Large intestine (tissue), 3 donors: ENCODE data around the gene RTP3. TPM values are rescaled to one million over a fixed set of nuclear protein-coding genes. Genes with fewer than 3 reads are reported as not detected.
"Not testable (repeated sequence)": the region's sequence is repeated elsewhere in the genome, so short reads cannot be mapped to it uniquely, and the experiment has no call there.

Experiments used
- DNase-seq, 2 donors: peaks; one replicate each; pipeline versions ENCODE4 v3.0.0 to v3.0.0-alpha.2; 2013
- H3K27ac ChIP-seq: one replicate; pipeline ENCODE4 v1.5.1; 2013; ENCODE audit warnings: low read length
- H3K27me3 ChIP-seq: 2 replicates; pipeline ENCODE4 v1.6.1; 2013; ENCODE audit warnings: low read length; ENCODE audit not compliant: control insufficient read depth, insufficient read depth
- H3K36me3 ChIP-seq: 2 replicates; pipeline ENCODE4 v1.6.1; 2013; ENCODE audit warnings: low read length; ENCODE audit not compliant: control insufficient read depth, insufficient read depth
- H3K4me1 ChIP-seq: one replicate; pipeline ENCODE4 v1.6.1; 2013; ENCODE audit warnings: low read length; ENCODE audit not compliant: control insufficient read depth, insufficient read depth
- H3K4me3 ChIP-seq: one replicate; pipeline ENCODE4 v1.5.1; 2013; ENCODE audit warnings: low read length
- H3K9me3 ChIP-seq: one replicate; pipeline ENCODE4 v1.6.1; 2013; ENCODE audit warnings: mild to moderate bottlenecking, low read depth, low read length, moderate library complexity; ENCODE audit not compliant: control insufficient read depth
- WGBS: methylation state at CpG from one replicate; pipeline ENCODE4 v1.1.5; 2013; ENCODE audit warnings: low lambda C conversion rate; ENCODE audit not compliant: insufficient coverage; 5-methylcytosine and 5-hydroxymethylcytosine counted together
- polyA plus RNA-seq: library from polyadenylated mRNA; unstranded; fragments of 120-200 nt; gene quantifications from one replicate; pipeline ENCODE4 v1.2.1, GENCODE V29; 2013

RTP3 gene
- polyA plus RNA-seq, 1 donor = not detected

GRCh38 chr3:46537779-46538178 lies 40.0 kb downstream of the RTP3 start:
- no peaks in the 10 kb centered on the region for H3K9me3 ChIP-seq
- DNase-seq = no peak
- WGBS = no CpG with 5 or more reads among the region's 5 CpGs
- peaks cover 4% of the 10 kb centered on the region for H3K4me1 ChIP-seq
- no peak overlapping the region for H3K4me3 ChIP-seq
- no peak overlapping the region for H3K27ac ChIP-seq
- H3K27me3 ChIP-seq = peaks cover 5% of the 10 kb centered on the region
- no peaks in the 10 kb centered on the region for H3K36me3 ChIP-seq

GRCh38 chr3:46538425-46538802 lies 40.6 kb downstream of the RTP3 start:
- H3K36me3 ChIP-seq, H3K4me1 ChIP-seq, H3K9me3 ChIP-seq, H3K27me3 ChIP-seq, DNase-seq, H3K4me3 ChIP-seq, H3K27ac ChIP-seq: not testable (repeated sequence)
- 88% methylated on average over 4 of the region's 5 CpGs for WGBS

GRCh38 chr3:46538803-46539442 lies 41.1 kb downstream of the RTP3 start:
- Histone ChIP-seq H3K27ac (no peak overlapping the region), H3K9me3 (no peaks in the 10 kb centered on the region), H3K36me3 (no peaks in the 10 kb centered on the region), H3K27me3 (peaks cover 5% of the 10 kb centered on the region), H3K4me3 (no peak overlapping the region), H3K4me1 (peaks cover 4% of the 10 kb centered on the region)
- 40% methylated on average over 1 of the region's 14 CpGs for WGBS
- peak in 1 of 2 donors; percentile 26 for DNase-seq

- Histone ChIP-seq H3K4me3 (no peak overlapping the region), H3K4me1 (peaks cover 4% of the 10 kb centered on the region), H3K27me3 (peaks cover 5% of the 10 kb centered on the region), H3K9me3 (no peaks in the 10 kb centered on the region), H3K36me3 (no peaks in the 10 kb centered on the region), H3K27ac (no peak overlapping the region)
- WGBS = 100% methylated on average over 1 of the region's 9 CpGs
- no peak for DNase-seq
Measured at GRCh38 chr3:46539443-46540005, 41.7 kb downstream of the RTP3 start.

- H3K4me1 ChIP-seq = peaks cover 4% of the 10 kb centered on the region
- H3K27ac ChIP-seq = no peak overlapping the region
- peaks cover 5% of the 10 kb centered on the region for H3K27me3 ChIP-seq
- DNase-seq = no peak
- WGBS = no CpG with 5 or more reads among the region's 4 CpGs
- H3K9me3 ChIP-seq = no peaks in the 10 kb centered on the region
- H3K4me3 ChIP-seq = no peak overlapping the region
- no peaks in the 10 kb centered on the region for H3K36me3 ChIP-seq
Measured at GRCh38 chr3:46540550-46540949, 42.8 kb downstream of the RTP3 start.

GRCh38 chr3:46541835-46542234 lies 44.1 kb downstream of the RTP3 start:
- Histone ChIP-seq H3K36me3 (no peaks in the 10 kb centered on the region), H3K4me3 (no peak overlapping the region), H3K9me3 (no peaks in the 10 kb centered on the region), H3K4me1 (peaks cover 4% of the 10 kb centered on the region), H3K27me3 (peaks cover 2% of the 10 kb centered on the region), H3K27ac (no peak overlapping the region)
- no CpG with 5 or more reads among the region's 1 CpG for WGBS
- DNase-seq = no peak

GRCh38 chr3:46542344-46542743 lies 44.6 kb downstream of the RTP3 start:
- no peak overlapping the region for H3K27ac ChIP-seq
- WGBS = no CpG with 5 or more reads among the region's 2 CpGs
- no peak for DNase-seq
- no peaks in the 10 kb centered on the region for H3K36me3 ChIP-seq
- H3K4me3 ChIP-seq = no peak overlapping the region
- peaks cover 4% of the 10 kb centered on the region for H3K4me1 ChIP-seq
- H3K27me3 ChIP-seq = no peaks in the 10 kb centered on the region
- H3K9me3 ChIP-seq = no peaks in the 10 kb centered on the region

GRCh38 chr3:46542801-46543201 lies 45.0 kb downstream of the RTP3 start:
- no peak for DNase-seq
- WGBS = 71% methylated on average over 2 of the region's 5 CpGs
- Histone ChIP-seq H3K27ac (no peak overlapping the region), H3K9me3 (no peaks in the 10 kb centered on the region), H3K36me3 (no peaks in the 10 kb centered on the region), H3K4me1 (peaks cover 4% of the 10 kb centered on the region), H3K4me3 (no peak overlapping the region), H3K27me3 (no peaks in the 10 kb centered on the region)

GRCh38 chr3:46544771-46545503 lies 47.2 kb downstream of the RTP3 start:
- no peaks in the 10 kb centered on the region for H3K9me3 ChIP-seq
- H3K4me1 ChIP-seq = peaks cover 4% of the 10 kb centered on the region
- no peaks in the 10 kb centered on the region for H3K27me3 ChIP-seq
- no peak for DNase-seq
- no peak overlapping the region for H3K27ac ChIP-seq
- no peak overlapping the region for H3K4me3 ChIP-seq
- no peaks in the 10 kb centered on the region for H3K36me3 ChIP-seq
- WGBS = no CpG with 5 or more reads among the region's 17 CpGs

GRCh38 chr3:46545818-46546630 lies 48.2 kb downstream of the RTP3 start:
- Histone ChIP-seq H3K4me3 (no peak overlapping the region), H3K4me1 (peaks cover 4% of the 10 kb centered on the region), H3K27me3 (no peaks in the 10 kb centered on the region), H3K9me3 (no peaks in the 10 kb centered on the region), H3K27ac (no peak overlapping the region), H3K36me3 (no peaks in the 10 kb centered on the region)
- 64% methylated on average over 3 of the region's 6 CpGs for WGBS
- no peak for DNase-seq
